ENCODE measurements around the gene ABCG1.
A peak's percentile ranks its signal among the peaks of the same experiment; 100 is the strongest.
"Not testable (repeated sequence)": the region's sequence is repeated elsewhere in the genome, so short reads cannot be mapped to it uniquely, and the experiment has no call there.

ABCG1 gene

GRCh38 chr21:42218836-42219605 lies at the start of gene ABCG1:
ABCG1 (plus strand) TSS chr21:42219140; CDS start chr21:42219263, 123 bp downstream.
- peak; percentile 38 for DNase-seq

GRCh38 chr21:42169758-42170157 lies 49.2 kb upstream of the ABCG1 start:
- DNase-seq: no peak

GRCh38 chr21:42171091-42172053 lies 47.6 kb upstream of the ABCG1 start:
- peak; percentile 6 for DNase-seq

GRCh38 chr21:42172596-42173483 lies 46.1 kb upstream of the ABCG1 start:
- no peak for DNase-seq

GRCh38 chr21:42174173-42174572 lies 44.8 kb upstream of the ABCG1 start:
- no peak for DNase-seq

- DNase-seq: no peak
Measured at GRCh38 chr21:42175110-42175710, 43.7 kb upstream of the ABCG1 start.

- DNase-seq: no peak
Measured at GRCh38 chr21:42176859-42177258, 42.1 kb upstream of the ABCG1 start.

- no peak for DNase-seq
Measured at GRCh38 chr21:42179316-42179715, 39.6 kb upstream of the ABCG1 start.

- not testable (repeated sequence) for DNase-seq
Measured at GRCh38 chr21:42180001-42180400, 38.9 kb upstream of the ABCG1 start.

GRCh38 chr21:42182713-42183371 lies 36.1 kb upstream of the ABCG1 start:
- DNase-seq: no peak

- DNase-seq: no peak
Measured at GRCh38 chr21:42183374-42184266, 35.3 kb upstream of the ABCG1 start.

- no peak for DNase-seq
Measured at GRCh38 chr21:42186591-42186990, 32.3 kb upstream of the ABCG1 start.

GRCh38 chr21:42187976-42188653 lies 30.8 kb upstream of the ABCG1 start:
- DNase-seq: no peak

GRCh38 chr21:42188663-42189062 lies 30.3 kb upstream of the ABCG1 start:
- no peak for DNase-seq

- no peak for DNase-seq
Measured at GRCh38 chr21:42189431-42189830, 29.5 kb upstream of the ABCG1 start.

- DNase-seq: no peak
Measured at GRCh38 chr21:42189860-42190485, 29.0 kb upstream of the ABCG1 start.

GRCh38 chr21:42190486-42190863 lies 28.5 kb upstream of the ABCG1 start:
- DNase-seq: no peak

GRCh38 chr21:42191064-42191463 lies 27.9 kb upstream of the ABCG1 start:
- no peak for DNase-seq

Data from NCI-H1105 treated with DMSO at 0.1 percent for 48 hours (cell line).